Subcutaneous adipose tissue (tissue), 4 donors: ENCODE data around the gene MED13L. TPM values are rescaled to one million over a fixed set of nuclear protein-coding genes. Genes with fewer than 3 reads are reported as not detected.

Experiments used
- total RNA-seq, 4 donors: library from RNA; depleted of rRNA; stranded (reverse); fragments of >200 nt; gene quantifications; one replicate each; pipeline ENCODE4 v1.1.0, GENCODE V29; 2016
- TF ChIP-seq, protein P1 (sequence below): fragments of 450-650 bp; IDR thresholded peaks from one replicate; pipeline ENCODE4 v1.5.1; 2016; ENCODE audit warnings: low read depth, mild to moderate bottlenecking, control low read depth, antibody characterized with exemption, moderate library complexity

MED13L gene
- total RNA-seq, 4 donors from 2014 or later = 164 to 285 (median 225) TPM

DNA sequence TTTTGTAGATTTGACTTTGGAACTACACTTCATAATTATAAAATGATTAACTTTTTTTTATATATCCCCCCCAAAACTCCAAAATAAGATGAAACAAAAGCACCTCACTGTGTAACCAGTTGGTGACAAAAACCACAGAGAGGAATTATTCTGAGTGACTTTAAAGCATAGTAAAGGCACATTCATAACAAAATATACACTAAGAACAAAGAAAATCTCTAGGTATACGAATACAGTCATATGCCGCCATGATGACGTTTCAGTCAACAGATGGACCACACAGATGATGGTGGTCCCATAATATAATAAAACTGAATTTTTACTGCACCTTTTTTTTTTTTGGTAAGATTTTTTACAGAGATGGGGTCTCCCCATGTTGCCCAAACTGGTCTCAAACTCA lies 70.7 kb downstream of the MED13L start:
- TF ChIP-seq, protein P1, sequence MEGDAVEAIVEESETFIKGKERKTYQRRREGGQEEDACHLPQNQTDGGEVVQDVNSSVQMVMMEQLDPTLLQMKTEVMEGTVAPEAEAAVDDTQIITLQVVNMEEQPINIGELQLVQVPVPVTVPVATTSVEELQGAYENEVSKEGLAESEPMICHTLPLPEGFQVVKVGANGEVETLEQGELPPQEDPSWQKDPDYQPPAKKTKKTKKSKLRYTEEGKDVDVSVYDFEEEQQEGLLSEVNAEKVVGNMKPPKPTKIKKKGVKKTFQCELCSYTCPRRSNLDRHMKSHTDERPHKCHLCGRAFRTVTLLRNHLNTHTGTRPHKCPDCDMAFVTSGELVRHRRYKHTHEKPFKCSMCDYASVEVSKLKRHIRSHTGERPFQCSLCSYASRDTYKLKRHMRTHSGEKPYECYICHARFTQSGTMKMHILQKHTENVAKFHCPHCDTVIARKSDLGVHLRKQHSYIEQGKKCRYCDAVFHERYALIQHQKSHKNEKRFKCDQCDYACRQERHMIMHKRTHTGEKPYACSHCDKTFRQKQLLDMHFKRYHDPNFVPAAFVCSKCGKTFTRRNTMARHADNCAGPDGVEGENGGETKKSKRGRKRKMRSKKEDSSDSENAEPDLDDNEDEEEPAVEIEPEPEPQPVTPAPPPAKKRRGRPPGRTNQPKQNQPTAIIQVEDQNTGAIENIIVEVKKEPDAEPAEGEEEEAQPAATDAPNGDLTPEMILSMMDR = no peak

DNA sequence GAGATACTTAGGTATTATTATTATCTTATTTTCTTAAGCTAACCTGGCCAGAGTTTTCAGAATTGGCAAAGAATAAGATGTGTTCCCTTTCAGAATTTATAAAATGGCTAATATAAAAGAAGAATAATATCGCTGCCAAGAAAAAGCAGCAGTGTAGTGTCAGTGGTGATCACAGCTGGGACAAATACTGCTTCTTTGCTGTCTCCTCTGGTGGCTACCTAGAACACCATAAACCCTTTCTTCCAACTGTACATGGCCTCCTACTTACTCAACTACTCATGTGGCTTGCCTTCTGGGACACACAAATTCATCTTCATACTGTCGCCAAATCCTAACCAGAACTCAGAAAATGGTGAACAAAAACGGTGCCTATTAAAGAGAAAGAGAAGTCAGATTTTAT lies 72.7 kb downstream of the MED13L start:
- TF ChIP-seq, protein P1 = no peak

DNA sequence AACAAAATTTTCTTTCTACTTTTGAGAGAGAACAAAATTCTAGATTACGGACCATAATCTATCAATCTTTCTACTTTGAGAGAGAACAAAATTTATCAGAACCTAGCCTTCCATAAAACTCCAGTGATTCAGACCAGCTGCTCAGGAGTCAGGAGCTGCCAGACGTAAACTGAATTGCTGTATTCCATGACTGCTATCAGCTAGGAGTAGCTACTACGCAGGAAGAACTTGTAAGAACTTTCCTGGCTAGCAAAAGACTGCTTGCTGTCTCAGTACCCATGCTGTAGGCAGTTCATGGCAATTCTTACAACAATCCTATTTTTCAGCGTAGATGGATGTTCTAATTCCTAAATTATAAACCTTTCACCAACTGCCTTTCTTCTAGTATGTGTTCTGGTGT lies 73.3 kb downstream of the MED13L start:
- TF ChIP-seq, protein P1 = no peak

DNA sequence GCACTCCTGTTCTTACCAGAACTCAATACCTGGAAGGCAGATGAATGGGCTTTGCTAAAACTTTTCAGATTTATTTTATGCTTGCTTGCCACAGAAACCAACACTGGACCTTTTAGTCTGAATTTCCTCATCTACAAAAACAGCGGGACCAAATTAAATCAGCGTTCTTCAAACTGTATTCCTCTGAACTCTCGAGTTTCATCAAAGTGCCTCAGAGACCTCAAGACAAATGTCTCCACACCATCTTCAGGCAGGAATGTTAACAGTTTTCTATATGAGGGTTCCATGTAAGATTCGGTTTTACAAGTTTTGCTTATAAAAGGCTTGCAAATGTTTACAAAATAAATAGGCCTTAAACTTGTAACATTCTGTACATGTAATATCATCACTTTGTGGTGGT lies 74.6 kb downstream of the MED13L start:
- TF ChIP-seq, protein P1 = no peak

DNA sequence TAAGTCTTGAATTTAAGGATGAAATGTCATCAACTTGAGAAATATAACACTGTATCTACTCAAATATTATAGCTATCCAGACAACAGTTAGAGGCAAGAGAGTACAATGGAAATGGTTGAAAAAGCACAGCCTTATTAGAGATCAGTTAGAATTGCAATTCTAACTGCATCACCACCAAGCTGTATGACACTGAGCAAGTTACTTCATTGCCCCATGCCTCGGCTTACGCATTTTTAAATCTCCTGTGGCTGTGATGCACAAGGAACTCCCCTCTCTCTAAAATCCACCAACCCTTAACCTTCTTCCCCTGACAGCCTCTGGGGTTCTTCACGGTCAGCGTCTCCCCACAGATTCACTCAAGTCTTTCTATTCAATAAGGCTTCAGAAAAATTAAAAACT lies 75.1 kb downstream of the MED13L start:
- TF ChIP-seq, protein P1 = no peak

DNA sequence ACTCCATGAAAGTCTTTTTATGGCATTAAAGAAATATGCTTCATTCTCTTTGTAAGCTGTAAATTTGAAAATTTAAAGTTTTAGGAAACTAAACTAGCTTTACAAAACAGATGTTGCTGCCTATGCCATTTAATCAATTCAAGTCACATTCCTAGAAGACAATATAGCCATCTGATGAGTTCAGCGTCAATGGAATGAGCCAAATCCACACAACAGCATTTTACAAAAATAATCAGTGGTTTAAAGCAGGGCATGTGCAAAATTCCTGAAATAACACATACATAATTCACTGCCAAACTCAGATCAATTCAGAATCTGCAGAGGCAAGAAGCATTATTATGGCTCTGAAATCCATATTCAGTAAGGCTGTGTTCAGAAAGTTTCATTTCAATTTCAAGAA lies 75.6 kb downstream of the MED13L start:
- TF ChIP-seq, protein P1 = no peak

DNA sequence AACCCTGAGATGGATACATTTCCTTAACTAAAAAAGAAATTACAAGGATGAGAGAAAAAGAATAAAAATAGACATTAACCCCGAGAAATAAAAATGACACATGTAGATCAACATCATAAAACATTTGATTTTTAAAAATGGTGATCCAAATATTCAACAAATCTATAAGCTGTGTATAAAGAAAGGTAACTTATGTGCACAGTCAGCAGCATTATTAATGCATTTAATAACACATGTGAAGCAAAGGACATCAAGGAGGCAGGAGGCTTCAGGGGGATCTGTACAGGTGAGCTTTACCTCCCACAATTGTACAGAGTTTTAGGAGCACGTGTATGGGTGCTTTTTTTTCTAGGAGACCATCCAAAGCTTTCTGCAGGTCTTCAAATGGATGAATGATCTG lies 76.1 kb downstream of the MED13L start:
- TF ChIP-seq, protein P1 = no peak
